Neural progenitor cell (in vitro differentiated cells): Measurements from ENCODE around the gene NT5C1A. TPM values are rescaled to one million over a fixed set of nuclear protein-coding genes. Genes with fewer than 3 reads are reported as not detected.

Source experiments
- DNase-seq: peaks from one replicate; pipeline ENCODE4 v3.0.0-alpha.2; 2016; ENCODE audit warnings: low spot score
- H2AFZ ChIP-seq: fragments of 200-600 bp; sonication (generic); replicated peaks from 2 replicates; pipeline ENCODE4 v1.6.1; 2016; ENCODE audit warnings: antibody characterized with exemption
- H3F3A ChIP-seq: fragments of 200-600 bp; sonication (generic); 2 replicates; pipeline ENCODE4 v1.6.1; 2016; ENCODE audit warnings: antibody characterized with exemption, low read depth
- H3K27ac ChIP-seq: fragments of 200-600 bp; sonication (generic); 2 replicates; pipeline ENCODE4 v1.5.1; 2016; ENCODE audit warnings: mild to moderate bottlenecking
- H3K27me3 ChIP-seq: fragments of 200-600 bp; sonication (generic); 2 replicates; pipeline ENCODE4 v1.6.1; 2016; ENCODE audit warnings: mild to moderate bottlenecking, moderate library complexity
- H3K36me3 ChIP-seq: fragments of 200-600 bp; sonication (generic); 2 replicates; pipeline ENCODE4 v1.5.1; 2016
- H3K4me1 ChIP-seq: fragments of 200-600 bp; sonication (generic); 2 replicates; pipeline ENCODE4 v1.6.1; 2016; ENCODE audit warnings: mixed run types
- H3K4me2 ChIP-seq: fragments of 200-600 bp; sonication (generic); 2 replicates; pipeline ENCODE4 v1.6.1; 2016
- H3K4me3 ChIP-seq: fragments of 200-600 bp; sonication (generic); 2 replicates; pipeline ENCODE4 v1.5.1; 2016
- H3K79me2 ChIP-seq: fragments of 200-600 bp; sonication (generic); 2 replicates; pipeline ENCODE4 v1.6.1; 2016; ENCODE audit warnings: low read depth
- H3K9ac ChIP-seq: fragments of 200-600 bp; sonication (generic); 2 replicates; pipeline ENCODE4 v1.6.1; 2016
- H3K9me3 ChIP-seq: fragments of 200-600 bp; sonication (generic); 2 replicates; pipeline ENCODE4 v1.5.1; 2016; ENCODE audit warnings: low read depth
- H4K20me1 ChIP-seq: fragments of 200-600 bp; sonication (generic); 2 replicates; pipeline ENCODE4 v1.6.1; 2016; ENCODE audit warnings: low read depth
- H3K27ac Mint-ChIP-seq: 3 replicates; pipeline ENCODE4 v1.8.0; 2021; ENCODE audit warnings: mixed read lengths
- H3K27me3 Mint-ChIP-seq: 2 replicates; pipeline ENCODE4 v1.8.0; 2022; ENCODE audit warnings: low read depth, mild to moderate bottlenecking, inconsistent platforms, moderate library complexity, mixed read lengths; ENCODE audit not compliant: insufficient read depth
- H3K36me3 Mint-ChIP-seq: 3 replicates; pipeline ENCODE4 v1.8.0; 2021; ENCODE audit warnings: mixed read lengths
- H3K4me1 Mint-ChIP-seq: 3 replicates; pipeline ENCODE4 v1.8.0; 2021; ENCODE audit warnings: mixed read lengths
- H3K4me3 Mint-ChIP-seq: 3 replicates; pipeline ENCODE4 v1.8.0; 2021; ENCODE audit warnings: mild to moderate bottlenecking, moderate library complexity, mixed read lengths
- H3K9me3 Mint-ChIP-seq: 3 replicates; pipeline ENCODE4 v1.8.0; 2020; ENCODE audit warnings: mixed read lengths
- EZH2 ChIP-seq: fragments of 200-600 bp; sonication (generic); IDR thresholded peaks from 2 replicates; pipeline ENCODE4 v1.6.1; 2017; ENCODE audit warnings: antibody characterized with exemption, mild to moderate bottlenecking, moderate library complexity
- EZH2phosphoT487 ChIP-seq: fragments of 200-600 bp; sonication (generic); IDR thresholded peaks from 2 replicates; pipeline ENCODE4 v1.6.1; 2017; ENCODE audit warnings: antibody characterized with exemption
- total RNA-seq: library from RNA; depleted of rRNA; stranded (reverse); fragments of >200 nt; gene quantifications from 2 replicates; pipeline ENCODE4 v1.2.3, GENCODE V29; 2015; ENCODE audit warnings: low replicate concordance
- TF ChIP-seq, protein P1 (sequence below): fragments of 200-600 bp; sonication (generic); IDR thresholded peaks from 2 replicates; pipeline ENCODE4 v1.5.1; 2017; ENCODE audit warnings: antibody characterized with exemption, mild to moderate bottlenecking

Gene NT5C1A
- total RNA-seq, 1 donor from 2014 or later = not detected

DNA sequence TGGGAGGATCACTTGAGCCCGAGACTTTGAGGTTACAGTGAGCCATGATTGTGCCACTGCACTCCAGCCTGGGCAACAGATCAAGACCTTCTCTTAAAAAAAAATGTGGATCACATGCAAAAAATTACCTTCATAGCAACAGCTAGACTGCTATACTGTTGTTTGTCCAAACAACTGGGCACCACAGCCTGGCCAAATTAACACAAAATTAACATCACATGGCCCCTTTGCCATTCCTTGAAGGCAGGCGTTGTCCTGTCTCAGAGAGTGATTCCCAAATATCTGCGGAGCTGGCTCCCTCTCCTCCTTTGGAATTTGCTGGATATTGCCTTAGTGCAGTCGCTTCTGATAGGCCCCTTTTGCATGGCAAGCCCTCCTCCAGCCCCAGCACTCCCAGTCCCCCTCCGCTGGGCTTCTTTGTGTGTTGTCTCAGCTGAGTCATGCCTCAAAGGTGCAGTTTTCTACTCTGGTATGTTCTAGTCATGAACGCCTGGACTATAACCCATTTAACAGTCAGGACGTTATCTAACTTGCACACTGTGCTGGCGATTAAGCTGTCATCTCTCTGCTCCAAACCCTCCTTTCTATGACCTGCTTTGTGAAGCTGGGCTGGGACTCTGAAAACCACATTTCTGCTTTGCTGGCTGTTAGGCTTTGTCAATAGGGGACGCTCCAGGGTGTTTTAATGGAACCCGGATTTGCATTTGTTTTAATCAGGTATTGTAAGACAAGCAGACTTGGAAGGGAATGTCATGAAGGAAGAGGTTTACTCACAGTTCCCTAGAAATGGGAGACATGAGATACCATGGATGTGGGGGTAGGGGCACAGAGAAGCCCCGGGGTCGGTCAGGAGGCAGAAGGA is 39.4 kb upstream of the NT5C1A start:
- Histone ChIP-seq H3K79me2 (no peaks in the 10 kb centered on the region), H3F3A (peaks cover 20% of the 10 kb centered on the region), H2AFZ (peak overlapping the region; percentile 45), H3K4me3 (no peak overlapping the region), H3K9ac (no peak overlapping the region), H4K20me1 (no peaks in the 10 kb centered on the region), H3K36me3 (no peaks in the 10 kb centered on the region), H3K9me3 (no peaks in the 10 kb centered on the region), H3K4me2 (peak overlapping the region; percentile 33), H3K4me1 (peaks cover 19% of the 10 kb centered on the region), H3K27ac (no peak overlapping the region), H3K27me3 (peaks cover 99% of the 10 kb centered on the region)
- H3K4me3 Mint-ChIP-seq = no peak overlapping the region
- peak; percentile 53 for DNase-seq
- no peak overlapping the region for H3K27ac Mint-ChIP-seq
- H3K4me1 Mint-ChIP-seq = peaks cover 19% of the 10 kb centered on the region
- no peak for TF ChIP-seq EZH2
- TF ChIP-seq, protein P1, sequence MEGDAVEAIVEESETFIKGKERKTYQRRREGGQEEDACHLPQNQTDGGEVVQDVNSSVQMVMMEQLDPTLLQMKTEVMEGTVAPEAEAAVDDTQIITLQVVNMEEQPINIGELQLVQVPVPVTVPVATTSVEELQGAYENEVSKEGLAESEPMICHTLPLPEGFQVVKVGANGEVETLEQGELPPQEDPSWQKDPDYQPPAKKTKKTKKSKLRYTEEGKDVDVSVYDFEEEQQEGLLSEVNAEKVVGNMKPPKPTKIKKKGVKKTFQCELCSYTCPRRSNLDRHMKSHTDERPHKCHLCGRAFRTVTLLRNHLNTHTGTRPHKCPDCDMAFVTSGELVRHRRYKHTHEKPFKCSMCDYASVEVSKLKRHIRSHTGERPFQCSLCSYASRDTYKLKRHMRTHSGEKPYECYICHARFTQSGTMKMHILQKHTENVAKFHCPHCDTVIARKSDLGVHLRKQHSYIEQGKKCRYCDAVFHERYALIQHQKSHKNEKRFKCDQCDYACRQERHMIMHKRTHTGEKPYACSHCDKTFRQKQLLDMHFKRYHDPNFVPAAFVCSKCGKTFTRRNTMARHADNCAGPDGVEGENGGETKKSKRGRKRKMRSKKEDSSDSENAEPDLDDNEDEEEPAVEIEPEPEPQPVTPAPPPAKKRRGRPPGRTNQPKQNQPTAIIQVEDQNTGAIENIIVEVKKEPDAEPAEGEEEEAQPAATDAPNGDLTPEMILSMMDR = peak; percentile 50
- no peak for TF ChIP-seq EZH2phosphoT487
- no peaks in the 10 kb centered on the region for H3K9me3 Mint-ChIP-seq
- peaks cover 14% of the 10 kb centered on the region for H3K27me3 Mint-ChIP-seq
- no peaks in the 10 kb centered on the region for H3K36me3 Mint-ChIP-seq

DNA sequence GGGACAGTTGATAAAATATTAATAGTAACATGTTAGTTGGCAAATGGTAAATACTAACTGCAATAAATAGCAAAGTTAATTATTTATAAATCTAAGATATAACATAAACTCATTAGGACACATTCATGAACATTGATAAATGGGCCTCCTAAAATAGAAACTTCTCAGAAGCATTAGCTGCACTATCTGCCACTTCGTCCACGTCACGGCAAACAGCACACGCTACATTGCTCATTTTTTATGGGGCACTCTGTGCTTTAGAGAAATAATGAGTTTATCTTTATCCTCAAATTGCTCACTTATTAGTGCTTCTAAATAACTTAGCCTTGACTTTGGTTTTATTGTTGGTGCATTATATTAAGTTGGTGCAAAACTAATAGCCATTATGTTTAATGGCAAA is 35.6 kb upstream of the NT5C1A start:
- no peak for DNase-seq
- TF ChIP-seq EZH2phosphoT487 (no peak), EZH2 (peak; percentile 17)
- H2AFZ ChIP-seq = no peak overlapping the region
- H3K4me3 ChIP-seq = no peak overlapping the region
- no peaks in the 10 kb centered on the region for H3K36me3 ChIP-seq
- H3K4me1 ChIP-seq = peaks cover 19% of the 10 kb centered on the region
- Mint-ChIP-seq H3K4me1 (peaks cover 20% of the 10 kb centered on the region), H3K9me3 (no peaks in the 10 kb centered on the region), H3K27ac (no peak overlapping the region), H3K27me3 (peaks cover 5% of the 10 kb centered on the region), H3K36me3 (no peaks in the 10 kb centered on the region), H3K4me3 (no peak overlapping the region)
- no peaks in the 10 kb centered on the region for H3K79me2 ChIP-seq
- H3K4me2 ChIP-seq = no peak overlapping the region
- H3K9me3 ChIP-seq = no peaks in the 10 kb centered on the region
- H3K9ac ChIP-seq = no peak overlapping the region
- no peak overlapping the region for H3K27ac ChIP-seq
- peaks cover 99% of the 10 kb centered on the region for H3K27me3 ChIP-seq
- H3F3A ChIP-seq = peaks cover 20% of the 10 kb centered on the region
- H4K20me1 ChIP-seq = no peaks in the 10 kb centered on the region

DNA sequence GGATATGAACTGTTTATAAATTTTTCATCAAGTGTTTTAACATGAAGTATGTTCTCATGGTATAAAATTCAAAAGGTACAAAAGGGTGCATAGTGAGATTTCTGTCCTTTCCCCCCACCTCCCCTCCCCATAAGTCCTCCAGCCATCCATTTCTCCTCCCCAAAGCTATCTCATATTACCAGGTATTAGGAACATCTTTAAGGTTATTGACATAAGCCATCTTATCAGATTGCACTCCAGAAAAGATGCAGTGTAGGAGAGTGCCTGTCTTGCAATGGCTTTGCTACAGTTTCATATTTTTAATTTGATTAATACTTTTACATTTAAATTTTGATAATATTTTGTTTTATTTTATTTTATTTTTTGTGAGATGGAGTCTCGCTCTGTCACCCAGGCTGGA is 32.9 kb upstream of the NT5C1A start:
- H3K4me1 Mint-ChIP-seq = peaks cover 26% of the 10 kb centered on the region
- peaks cover 14% of the 10 kb centered on the region for H3K4me1 ChIP-seq
- H3K36me3 Mint-ChIP-seq = no peaks in the 10 kb centered on the region
- H3K27ac ChIP-seq = no peak overlapping the region
- H3K79me2 ChIP-seq = no peaks in the 10 kb centered on the region
- no peak overlapping the region for H3K27ac Mint-ChIP-seq
- H3K4me3 ChIP-seq = no peak overlapping the region
- no peaks in the 10 kb centered on the region for H3K36me3 ChIP-seq
- no peak overlapping the region for H3K4me3 Mint-ChIP-seq
- no peak overlapping the region for H3K4me2 ChIP-seq
- no peak for DNase-seq
- no peaks in the 10 kb centered on the region for H4K20me1 ChIP-seq
- H3K9me3 Mint-ChIP-seq = no peaks in the 10 kb centered on the region
- peaks cover 10% of the 10 kb centered on the region for H3K27me3 Mint-ChIP-seq
- no peaks in the 10 kb centered on the region for H3K9me3 ChIP-seq
- peaks cover 100% of the 10 kb centered on the region for H3K27me3 ChIP-seq
- H3K9ac ChIP-seq = no peak overlapping the region
- no peak for TF ChIP-seq EZH2phosphoT487
- no peak for TF ChIP-seq EZH2
- TF ChIP-seq, protein P1 = no peak
- H3F3A ChIP-seq = peaks cover 6% of the 10 kb centered on the region
- no peak overlapping the region for H2AFZ ChIP-seq

DNA sequence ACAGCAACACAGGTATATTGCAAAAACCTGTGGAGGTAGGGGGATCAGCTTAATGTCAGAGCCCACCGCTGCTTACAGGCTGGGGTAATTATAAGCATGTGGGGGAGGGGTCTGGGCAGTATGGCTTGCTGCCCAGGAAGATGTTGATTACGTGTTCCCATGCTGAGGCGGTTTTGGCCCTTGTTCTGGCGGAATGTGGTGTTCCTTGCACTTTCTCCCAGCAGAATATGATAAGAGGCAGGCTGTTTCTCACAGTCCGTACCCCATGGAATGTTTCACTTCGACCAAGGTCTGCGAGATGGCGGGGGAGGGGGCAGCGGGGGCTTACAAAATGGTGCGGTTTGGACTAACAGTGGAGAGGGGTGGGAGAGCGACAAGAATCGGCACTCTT is 29.1 kb upstream of the NT5C1A start:
- Histone ChIP-seq H3F3A (peaks cover 6% of the 10 kb centered on the region), H3K79me2 (no peaks in the 10 kb centered on the region), H3K9ac (no peak overlapping the region), H3K4me1 (peaks cover 14% of the 10 kb centered on the region), H3K9me3 (no peaks in the 10 kb centered on the region), H2AFZ (peak overlapping the region; percentile 84), H3K36me3 (no peaks in the 10 kb centered on the region), H3K4me2 (peak overlapping the region; percentile 64), H3K4me3 (no peak overlapping the region), H3K27me3 (peaks cover 100% of the 10 kb centered on the region), H4K20me1 (no peaks in the 10 kb centered on the region), H3K27ac (no peak overlapping the region)
- Mint-ChIP-seq H3K4me3 (no peak overlapping the region), H3K27ac (peak overlapping the region; percentile 97), H3K27me3 (peaks cover 21% of the 10 kb centered on the region), H3K36me3 (no peaks in the 10 kb centered on the region), H3K9me3 (no peaks in the 10 kb centered on the region), H3K4me1 (peaks cover 23% of the 10 kb centered on the region)
- DNase-seq = no peak
- TF ChIP-seq EZH2phosphoT487 (no peak), EZH2 (no peak)
- TF ChIP-seq, protein P1 = no peak
